HG02885 (cell line): ENCODE results near the gene GJC1.
"Not testable (repeated sequence)": the region's sequence is repeated elsewhere in the genome, so short reads cannot be mapped to it uniquely, and the experiment has no call there.

Experiments
- ATAC-seq: cut with Tn5 transposase; IDR thresholded peaks from one replicate; pipeline ENCODE4 v1.9.1; 2021; ENCODE audit warnings: mild to moderate bottlenecking; ENCODE audit not compliant: unreplicated experiment, poor library complexity

Gene GJC1

DNA sequence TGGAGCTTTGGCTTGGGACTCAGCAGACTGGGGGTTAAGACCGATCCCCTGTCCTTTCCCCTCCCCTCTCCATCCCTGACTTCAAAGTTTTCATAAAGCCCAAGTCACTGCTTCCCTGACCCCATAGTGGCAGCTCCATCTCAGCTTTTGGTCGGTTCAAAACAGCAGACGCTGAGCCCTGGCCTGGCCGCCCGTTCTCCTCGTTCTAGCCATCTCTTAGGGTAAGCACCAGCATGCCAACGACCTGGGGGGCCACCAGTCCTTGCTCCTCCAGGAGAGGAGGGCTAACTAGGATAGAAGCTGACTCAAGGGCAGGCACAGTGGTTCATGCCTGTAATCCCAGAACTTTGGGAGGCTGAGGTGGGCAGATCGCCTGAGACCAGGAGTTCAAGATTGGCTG lies 16.1 kb upstream of the GJC1 start:
- ATAC-seq = no peak

DNA sequence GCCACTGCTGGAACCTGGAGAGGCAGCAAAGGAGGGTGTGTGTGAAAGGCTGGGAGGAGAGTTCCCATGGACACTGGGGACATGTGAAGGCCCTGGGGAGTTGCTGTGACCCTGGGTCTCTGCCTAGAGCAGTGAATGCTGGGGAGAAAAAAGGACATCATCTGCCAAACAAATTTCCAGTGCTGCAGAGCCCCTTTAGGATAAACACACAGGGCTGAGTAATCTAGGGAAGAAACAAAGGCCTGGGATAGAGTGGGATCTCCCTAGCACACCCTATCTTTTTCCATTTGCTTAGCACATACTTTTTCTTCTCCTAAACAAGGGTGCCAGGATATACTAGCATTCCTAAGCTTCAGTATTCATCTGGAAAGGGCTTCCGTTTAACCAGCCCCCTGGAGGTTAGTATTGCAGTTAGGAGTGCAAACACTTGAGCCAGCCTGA lies 14.3 kb upstream of the GJC1 start:
- ATAC-seq = no peak

DNA sequence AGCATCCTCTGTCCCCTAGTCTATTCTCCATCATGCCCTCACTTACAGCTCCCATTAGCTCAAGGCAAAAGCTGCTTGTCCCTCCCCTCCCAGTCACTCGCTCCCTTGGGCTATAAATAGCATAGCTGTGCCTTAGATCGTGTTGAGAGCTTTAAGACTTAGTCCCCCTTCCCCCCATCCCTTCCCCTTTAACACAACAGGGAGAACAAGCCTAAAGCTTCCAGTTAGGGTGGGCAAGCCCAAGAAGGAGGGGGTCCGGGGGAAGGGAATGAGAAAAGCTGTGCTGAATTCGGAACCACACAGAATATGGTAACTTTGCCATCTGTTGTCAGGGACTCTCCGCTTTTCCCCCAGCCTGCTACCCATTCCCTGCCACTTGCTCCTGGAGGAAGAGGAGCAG lies 12.7 kb upstream of the GJC1 start:
- no peak for ATAC-seq

DNA sequence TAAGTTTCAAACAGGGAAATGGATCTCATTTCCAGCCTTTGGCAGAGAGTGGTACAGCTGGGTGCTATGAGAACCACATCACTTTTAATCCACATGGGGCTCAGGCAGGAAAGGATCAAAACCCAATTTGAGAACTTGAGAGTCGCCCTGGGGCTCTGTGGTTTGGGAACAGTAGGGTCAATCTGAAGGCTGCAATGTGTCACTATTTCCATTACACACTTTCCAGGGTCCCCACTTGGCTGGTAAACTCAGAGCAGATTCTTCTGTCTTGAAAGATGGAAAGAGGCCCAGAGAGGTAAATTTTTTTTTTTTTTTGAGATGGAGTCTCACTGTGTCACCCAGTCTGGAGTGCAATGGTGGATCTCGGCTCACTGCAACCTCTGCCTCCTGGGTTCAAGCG lies 10.8 kb upstream of the GJC1 start:
- ATAC-seq = no peak

DNA sequence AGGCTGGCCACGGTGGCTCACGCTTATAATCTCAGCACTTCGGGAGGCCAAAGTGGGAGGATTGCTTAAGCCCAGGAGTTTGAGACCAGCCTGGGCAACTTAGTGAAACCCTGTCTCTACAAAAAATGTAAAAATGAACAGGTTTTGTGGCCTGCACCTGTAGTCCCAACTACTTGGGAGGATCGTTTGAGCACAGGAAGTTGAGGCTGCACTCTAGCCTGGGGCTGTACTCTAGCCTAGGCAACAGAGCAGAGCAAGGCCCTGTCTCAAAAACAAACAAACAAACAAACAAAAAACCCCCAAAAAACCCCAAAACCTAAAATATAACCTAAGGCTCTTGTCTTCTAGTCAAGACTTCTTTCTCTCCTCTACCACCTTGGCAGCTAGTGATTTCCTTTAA lies 10.2 kb upstream of the GJC1 start:
- no peak for ATAC-seq

DNA sequence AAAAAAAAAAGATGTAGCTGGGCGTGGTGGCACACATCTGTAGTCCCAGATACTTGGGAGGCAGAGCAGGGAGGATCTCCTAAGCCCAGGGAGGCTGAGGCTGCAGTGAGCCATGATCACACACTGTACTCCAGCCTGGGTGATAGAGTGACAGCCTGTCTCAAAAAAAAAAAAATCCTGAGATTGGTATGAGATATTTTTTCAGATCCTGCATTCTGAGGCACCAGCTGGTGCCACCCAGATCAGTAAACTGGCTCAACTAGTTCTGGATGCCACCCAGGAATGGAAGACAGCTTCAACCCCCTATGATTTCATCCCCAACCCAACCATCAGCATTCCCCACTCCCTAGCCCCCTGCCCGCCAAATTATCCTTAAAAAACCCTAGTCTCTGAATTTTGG lies 7.1 kb upstream of the GJC1 start:
- ATAC-seq = no peak

DNA sequence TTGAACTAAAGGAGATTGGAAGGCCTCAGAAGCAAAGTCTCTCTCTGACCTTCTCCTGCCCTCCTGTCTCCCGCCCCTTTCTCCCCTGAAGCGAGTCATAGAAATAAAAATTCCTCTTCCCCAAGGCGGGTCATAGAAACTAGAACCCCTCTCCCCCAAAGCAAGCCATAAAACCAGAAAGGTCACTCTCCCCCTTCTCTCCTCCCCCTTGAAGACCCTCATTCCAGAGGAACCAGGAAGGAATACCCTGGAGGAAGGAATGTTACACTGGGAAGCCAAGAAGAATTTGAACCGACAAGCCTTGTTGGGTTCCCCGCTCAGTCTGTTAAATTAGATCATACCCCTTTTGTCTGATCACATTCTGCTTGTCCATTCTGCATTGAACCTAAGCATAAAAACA lies 2.7 kb upstream of the GJC1 start:
- no peak for ATAC-seq

DNA sequence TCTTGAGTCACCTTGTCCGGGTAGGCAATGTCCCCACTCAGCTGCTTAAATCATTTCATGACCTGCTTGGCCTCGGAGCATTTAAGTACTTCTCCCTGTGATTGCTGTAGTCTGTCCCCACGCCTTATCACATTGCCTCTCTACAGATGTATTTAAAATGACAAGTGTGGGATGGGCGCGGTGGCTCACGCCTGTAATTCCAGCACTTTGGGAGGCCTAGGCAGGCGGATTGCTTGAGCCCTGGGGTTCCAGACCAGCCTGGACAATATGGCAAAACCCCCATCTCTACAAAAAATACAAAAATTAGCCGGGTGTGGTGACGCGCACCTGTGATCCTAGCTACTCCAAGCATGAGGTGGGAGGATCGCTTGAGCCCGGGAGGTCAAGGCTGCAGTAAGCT lies 1.3 kb upstream of the GJC1 start:
- no peak for ATAC-seq

DNA sequence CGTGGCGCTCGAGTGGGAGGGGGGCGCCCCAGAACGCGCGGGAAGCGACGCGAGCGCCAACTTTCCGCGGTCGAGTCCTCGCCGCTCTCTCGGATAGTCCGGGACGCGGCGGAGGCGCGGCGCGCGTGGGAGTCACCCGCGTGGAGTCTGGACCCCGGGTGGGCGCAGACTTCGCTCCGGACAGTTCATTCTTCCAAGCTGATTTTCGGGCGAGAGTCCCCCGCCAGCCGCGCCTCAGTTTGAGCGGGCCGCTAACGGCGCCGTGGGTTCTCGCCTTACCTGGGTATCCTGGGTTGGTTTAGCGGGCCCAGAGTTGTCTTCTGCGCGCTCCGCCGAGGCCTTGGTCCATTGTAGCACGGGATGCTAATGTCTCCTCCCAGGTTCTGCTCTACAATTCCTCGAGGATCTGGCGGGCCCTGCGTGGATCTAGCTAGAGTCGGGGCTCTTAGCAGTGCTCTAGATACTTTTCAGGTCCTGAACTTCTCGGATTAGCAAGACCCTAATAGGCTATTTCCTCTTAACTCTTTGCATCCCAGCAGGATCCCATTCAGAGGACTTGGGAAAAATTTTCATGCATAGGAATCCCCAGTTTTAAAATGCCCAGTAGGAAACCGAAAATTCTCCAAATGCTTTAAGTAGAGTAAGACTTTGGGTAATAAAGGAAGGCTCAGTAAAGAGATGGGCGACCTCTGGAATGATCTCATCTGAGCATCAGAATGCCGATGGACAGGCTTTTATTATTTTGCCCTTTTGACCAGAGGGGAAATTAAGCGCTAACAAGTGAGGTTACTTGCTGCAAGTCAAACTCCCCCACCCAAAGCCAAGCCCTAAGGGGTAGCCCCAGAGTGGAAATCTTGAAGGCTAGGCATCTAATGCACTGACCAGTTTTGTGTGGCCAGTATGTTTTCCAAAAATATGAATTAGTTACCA lies 537 bp upstream of the GJC1 start:
- no peak for ATAC-seq

DNA sequence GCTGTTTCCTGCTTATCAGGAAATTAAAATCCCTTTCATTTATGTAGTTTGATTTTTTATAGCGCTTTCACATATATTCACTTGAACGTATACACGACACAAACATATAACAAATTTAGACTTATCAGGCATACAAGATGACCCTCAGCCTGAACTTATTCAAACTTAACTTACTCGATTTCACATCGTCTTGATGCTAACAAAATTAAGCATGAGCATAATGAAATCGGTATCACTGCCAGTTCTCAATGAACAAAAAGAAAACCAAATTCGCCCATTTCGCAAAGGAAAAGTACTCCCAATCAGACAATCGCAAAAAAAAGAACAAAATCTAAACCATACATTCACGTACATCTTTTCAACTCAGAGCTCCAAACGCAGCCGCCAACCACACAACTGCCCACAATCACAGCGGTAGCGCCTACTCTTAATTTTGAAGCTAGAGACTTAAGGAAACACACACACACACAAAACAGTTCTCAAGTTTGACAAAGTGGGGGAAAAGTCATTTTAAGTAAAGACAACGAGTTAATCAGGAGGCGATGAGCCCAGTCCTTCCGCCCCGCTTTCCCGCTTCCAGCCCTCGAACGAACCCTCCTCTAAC lies 1.1 kb downstream of the GJC1 start:
- ATAC-seq = no peak

DNA sequence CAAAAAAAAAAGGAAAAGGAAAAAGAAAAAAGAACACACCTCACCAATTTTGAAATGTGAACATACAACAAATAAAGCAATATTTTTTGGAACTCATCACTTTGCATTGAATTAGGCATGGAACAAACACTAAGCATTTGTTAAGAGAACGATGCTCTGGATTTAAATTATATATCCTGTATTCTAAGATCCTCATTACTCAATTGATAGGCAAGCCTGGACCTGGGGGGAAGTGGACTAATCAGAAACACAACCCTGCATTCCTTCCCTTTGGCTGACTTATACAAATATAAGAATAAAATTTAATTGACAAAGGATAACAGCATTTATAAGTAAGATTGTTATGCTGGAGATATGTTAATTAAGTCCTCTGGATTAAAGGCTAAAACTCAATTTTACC lies 2.2 kb downstream of the GJC1 start:
- no peak for ATAC-seq

DNA sequence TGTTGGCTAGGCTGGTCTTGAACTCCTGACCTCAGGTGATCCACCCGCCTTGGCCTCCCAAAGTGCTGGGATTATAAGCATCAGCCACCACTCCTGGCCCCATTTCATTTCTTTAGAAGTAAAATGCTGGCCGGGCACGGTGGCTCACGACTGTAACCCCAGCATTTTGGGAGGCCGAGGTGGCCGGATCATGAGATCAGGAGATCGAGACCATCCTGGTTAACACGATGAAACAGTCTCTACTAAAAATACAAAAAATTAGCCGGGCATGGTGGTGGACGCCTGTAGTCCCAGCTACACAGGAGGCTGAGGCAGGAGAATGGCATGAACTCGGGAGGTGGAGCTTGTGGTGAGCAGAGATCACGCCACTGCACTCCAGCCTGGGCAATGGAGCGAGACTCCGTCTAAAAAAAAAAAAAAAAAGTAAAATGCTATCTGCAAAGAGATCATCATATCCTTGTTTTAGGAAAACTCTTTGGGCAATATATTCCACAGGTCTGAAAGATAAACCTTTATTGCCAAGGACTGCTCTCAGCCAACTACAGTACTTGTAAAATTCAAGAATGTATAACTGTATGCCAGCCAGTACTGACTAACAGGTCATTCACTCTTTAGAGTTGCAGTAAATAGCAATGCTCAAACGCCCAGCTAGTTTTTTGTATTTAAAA lies 3.8 kb downstream of the GJC1 start:
- no peak for ATAC-seq

DNA sequence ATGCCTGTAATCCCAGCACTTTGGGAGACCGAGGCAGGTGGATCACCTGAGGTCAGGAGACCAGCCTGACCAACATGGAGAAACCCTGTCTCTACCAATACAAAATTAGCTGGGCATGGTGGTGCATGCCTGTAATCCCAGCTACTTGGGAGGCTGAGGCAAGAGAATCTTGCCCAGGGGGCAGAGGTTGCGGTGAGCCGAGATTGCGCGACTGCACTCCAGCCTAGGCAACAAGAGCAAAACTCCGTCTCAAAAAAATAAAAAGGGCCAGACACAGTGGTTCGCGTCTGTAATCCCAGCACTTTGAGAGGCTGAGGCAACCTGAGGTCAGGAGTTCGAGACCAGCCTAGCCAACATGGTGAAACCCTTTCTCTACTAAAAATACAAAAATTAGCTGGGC lies 4.9 kb downstream of the GJC1 start:
- ATAC-seq = not testable (repeated sequence)

DNA sequence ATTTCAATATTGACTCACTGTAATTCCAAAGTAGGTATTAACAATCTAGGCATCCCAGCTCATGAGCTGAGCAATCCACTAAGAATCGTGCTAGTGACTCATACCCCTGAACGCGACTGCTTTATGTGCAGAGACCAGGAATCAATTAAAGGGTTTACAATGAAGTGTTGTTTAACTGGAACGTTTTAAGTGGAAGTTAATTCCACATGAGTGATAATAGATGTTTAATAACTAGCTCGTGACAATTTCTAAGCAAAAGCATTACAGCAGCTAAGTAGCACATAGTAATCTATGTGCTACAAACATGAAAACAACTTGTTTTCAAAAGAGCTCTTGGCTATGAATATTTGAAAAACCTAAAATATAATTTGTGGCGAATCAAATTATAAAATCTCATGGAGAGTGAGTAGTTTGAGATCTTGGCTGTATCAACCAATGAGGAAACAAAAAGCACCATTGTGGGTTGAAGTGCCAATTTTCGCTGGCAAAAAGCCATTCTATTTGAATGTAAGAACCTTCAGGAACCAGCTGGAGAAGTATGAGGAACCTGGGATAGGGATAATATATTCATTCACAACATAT lies 9.4 kb downstream of the GJC1 start:
- no peak for ATAC-seq

DNA sequence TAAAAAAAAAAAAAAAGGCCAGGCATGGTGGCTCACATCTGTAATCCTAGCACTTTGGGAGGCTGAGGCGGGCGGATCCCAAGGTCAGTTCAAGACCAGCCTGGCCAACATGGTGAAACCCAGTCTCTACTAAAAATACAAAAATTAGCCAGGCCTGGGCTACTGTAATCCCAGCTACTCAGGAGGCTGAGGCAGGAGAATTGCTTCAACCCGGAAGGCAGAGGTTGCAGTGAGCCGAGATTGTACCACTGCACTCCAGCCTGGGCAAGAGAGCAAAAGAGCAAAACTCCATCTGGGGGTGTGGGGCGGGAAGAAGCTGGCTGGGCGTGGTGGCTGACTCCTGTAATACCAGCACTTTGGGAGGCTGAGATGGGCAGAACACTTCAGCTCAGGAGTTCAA lies 11.6 kb downstream of the GJC1 start:
- not testable (repeated sequence) for ATAC-seq

DNA sequence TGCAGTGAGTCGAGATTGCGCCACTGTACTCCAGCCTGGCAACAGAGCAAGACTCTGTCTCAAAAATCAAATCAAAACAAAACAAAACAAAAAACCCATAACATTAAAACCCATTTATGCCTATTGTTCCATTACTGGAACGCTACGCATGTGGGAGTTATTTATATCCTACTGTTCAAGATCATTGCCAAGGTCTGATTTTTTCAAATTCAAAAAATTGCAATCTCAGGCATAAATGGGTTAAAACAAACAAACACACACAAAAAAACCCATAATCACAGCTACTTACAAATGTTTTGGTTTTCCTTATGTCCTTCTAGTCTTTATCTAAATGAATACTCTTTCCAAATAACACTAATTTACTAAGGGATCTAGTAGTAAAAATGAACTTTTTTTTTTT lies 17.8 kb downstream of the GJC1 start:
- no peak for ATAC-seq

DNA sequence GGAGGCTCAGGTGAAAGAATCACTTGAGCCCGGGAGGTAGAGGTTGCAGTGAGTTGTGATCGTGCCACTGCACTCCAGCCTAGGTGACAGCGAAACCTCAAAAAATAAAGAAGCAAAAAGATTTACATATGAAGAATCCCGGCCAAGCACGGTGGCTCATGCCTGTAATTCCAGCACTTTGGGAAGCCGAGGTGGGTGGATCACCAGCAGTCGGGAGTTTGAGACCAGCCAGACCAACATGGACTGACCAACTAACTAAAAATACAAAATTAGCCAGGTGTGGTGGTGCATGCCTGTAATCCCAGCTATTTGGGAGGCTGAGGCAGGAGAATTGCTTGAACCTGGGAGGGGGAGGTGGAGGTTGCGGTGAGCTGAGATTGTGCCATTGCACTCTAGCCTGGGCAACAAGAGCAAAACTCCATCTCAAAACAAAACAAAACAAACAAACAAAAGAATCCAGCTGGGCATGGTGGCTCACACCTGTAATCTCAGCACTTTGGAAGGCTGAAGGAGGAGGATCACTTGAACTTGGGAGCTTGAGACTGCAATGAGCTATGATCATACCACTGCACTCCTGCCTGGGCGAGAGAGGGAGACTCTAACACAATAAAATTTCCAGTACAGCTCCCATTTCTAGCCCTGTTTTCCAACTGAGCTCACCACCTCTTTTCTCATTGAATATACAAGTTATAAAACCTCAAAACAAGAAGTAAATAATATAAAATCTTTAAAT lies 21.3 kb downstream of the GJC1 start:
- ATAC-seq = not testable (repeated sequence)

DNA sequence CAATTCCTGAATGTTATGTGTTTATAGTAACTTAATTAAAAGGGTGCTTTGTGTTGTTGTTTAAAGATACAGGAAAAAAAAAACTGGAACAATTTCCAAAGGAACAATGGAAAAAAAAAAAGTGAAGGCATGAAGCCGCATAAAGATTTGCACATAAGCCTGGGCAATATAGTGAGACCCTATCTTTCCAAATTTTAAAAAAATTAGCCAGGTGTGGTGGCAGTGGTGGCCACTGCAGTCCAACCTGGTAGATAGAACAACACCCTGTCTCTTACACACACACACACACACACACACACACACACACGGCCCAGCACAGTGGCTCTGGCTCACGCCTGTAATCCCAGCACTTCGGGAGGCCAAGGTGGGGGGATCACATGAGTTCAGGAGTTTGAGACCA lies 21.9 kb downstream of the GJC1 start:
- no peak for ATAC-seq

DNA sequence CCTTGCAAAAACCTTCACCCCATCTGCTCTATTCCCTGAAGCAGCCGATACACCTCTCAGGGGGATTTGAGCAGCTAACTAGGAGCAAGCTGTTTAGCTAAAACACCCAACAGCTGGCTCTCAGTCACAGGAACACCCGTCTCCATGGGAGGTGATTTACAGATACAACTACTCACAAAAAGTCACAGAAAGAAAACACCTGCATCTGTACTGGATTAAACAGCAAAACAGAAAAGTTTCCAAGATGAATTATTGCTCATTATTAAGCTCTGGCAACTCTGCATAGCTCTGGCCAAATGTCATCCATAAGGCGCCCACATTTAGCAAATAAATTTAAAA lies 22.3 kb downstream of the GJC1 start:
- ATAC-seq = no peak

DNA sequence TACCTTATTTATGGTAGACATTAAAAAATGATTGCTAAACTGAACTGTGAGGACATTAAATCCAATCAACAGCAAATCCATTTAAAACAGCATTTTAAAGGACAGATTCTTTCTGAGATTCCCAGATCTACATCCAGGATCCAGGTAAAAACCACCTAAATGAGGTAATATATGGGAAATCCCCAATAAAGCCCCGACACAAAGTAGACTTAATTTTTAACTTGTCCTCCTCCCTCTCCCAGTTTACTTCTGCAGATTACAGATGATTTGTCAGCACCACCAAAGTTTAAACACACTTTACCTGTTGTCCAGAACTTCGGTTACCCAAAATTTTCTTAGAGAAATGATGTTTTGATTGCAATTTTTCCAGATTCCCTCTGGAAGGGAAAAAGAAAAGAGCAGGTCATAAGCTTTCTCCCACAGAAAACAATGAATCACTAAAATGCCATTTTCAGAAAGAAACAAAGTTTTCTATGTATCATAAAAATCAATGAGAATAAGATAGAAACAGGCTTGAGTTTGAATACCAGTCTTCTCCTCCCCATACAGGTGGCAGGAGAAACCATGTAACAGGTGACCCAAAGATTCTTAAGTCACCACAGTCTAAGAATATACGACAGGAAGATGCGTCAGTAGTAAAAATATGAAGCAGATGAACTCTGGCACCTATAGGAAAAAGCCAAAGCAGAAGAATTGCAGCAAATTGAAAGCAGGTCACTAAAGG lies 22.8 kb downstream of the GJC1 start:
- no peak for ATAC-seq
